ENCODE measurements around the gene CD300A. TPM values are rescaled to one million over a fixed set of nuclear protein-coding genes. Genes with fewer than 3 reads are reported as not detected.
A peak's percentile ranks its signal among the peaks of the same experiment; 100 is the strongest.
"Not testable (repeated sequence)": the region's sequence is repeated elsewhere in the genome, so short reads cannot be mapped to it uniquely, and the experiment has no call there.

Gene CD300A
- total and polyA plus RNA-seq, 4 experiments from 2014 or later = 27.6 to 51.4 (median 33.7) TPM

GRCh38 chr17:74502861-74503260, 36.4 kb downstream of the CD300A start:
- no peaks in the 10 kb centered on the region for H3K36me3 ChIP-seq (ENCODE audit: insufficient read depth, low read length)
- H3K9me3 Mint-ChIP-seq = no peaks in the 10 kb centered on the region
- no peaks in the 10 kb centered on the region for H3K4me1 ChIP-seq (ENCODE audit: insufficient read depth, low read length)
- DNase-seq = no peak
- H3K9me3 ChIP-seq (ENCODE audit: control insufficient read depth in 1 of 2, low read length in 2 of 2) = no peaks in the 10 kb centered on the region
- ChIA-PET CTCF (ENCODE audit: partially characterized antibody) (no interaction called here), POLR2A (ENCODE audit: partially characterized antibody) (no interaction called here)
- H3K4me3 Mint-ChIP-seq = no peak overlapping the region
- no peak overlapping the region for H3K27ac Mint-ChIP-seq
- no peak overlapping the region for H3K4me3 ChIP-seq (ENCODE audit: low read length in 2 of 2)
- H3K4me1 Mint-ChIP-seq = no peaks in the 10 kb centered on the region
- intact Hi-C loops (cut with micrococcal nuclease) = no loop called here
- H3K36me3 Mint-ChIP-seq = no peaks in the 10 kb centered on the region
- no peaks in the 10 kb centered on the region for H3K27me3 ChIP-seq (ENCODE audit: insufficient read depth, low read length)
- H3K27me3 Mint-ChIP-seq = no peaks in the 10 kb centered on the region
- no peak overlapping the region for H3K27ac ChIP-seq (ENCODE audit: low read depth, low read length)

GRCh38 chr17:74503949-74504348, 37.5 kb downstream of the CD300A start:
- POLR2A ChIA-PET (ENCODE audit: partially characterized antibody); H3K4me3 Mint-ChIP-seq; H3K4me1 ChIP-seq (ENCODE audit: insufficient read depth, low read length); H3K9me3 ChIP-seq (ENCODE audit: control insufficient read depth in 1 of 2, low read length in 2 of 2); H3K4me3 ChIP-seq (ENCODE audit: low read length in 2 of 2); intact Hi-C loops (cut with micrococcal nuclease); H3K27ac ChIP-seq (ENCODE audit: low read depth, low read length); CTCF ChIA-PET (ENCODE audit: partially characterized antibody); H3K27me3 Mint-ChIP-seq; DNase-seq; H3K27me3 ChIP-seq (ENCODE audit: insufficient read depth, low read length); H3K27ac Mint-ChIP-seq; H3K36me3 ChIP-seq (ENCODE audit: insufficient read depth, low read length); H3K36me3 Mint-ChIP-seq; H3K9me3 Mint-ChIP-seq; H3K4me1 Mint-ChIP-seq: not testable (repeated sequence)

GRCh38 chr17:74508156-74508555, 41.7 kb downstream of the CD300A start:
- Histone ChIP-seq H3K36me3 (ENCODE audit: insufficient read depth, low read length) (no peaks in the 10 kb centered on the region), H3K27ac (ENCODE audit: low read depth, low read length) (no peak overlapping the region), H3K4me1 (ENCODE audit: insufficient read depth, low read length) (no peaks in the 10 kb centered on the region), H3K27me3 (ENCODE audit: insufficient read depth, low read length) (no peaks in the 10 kb centered on the region), H3K9me3 (ENCODE audit: control insufficient read depth in 1 of 2, low read length in 2 of 2) (no peaks in the 10 kb centered on the region), H3K4me3 (ENCODE audit: low read length in 2 of 2) (no peak overlapping the region)
- Mint-ChIP-seq H3K9me3 (no peaks in the 10 kb centered on the region), H3K4me3 (no peak overlapping the region), H3K27ac (no peak overlapping the region), H3K27me3 (peaks cover 0 to 5% of the 10 kb centered on the region in 2 donors), H3K36me3 (no peaks in the 10 kb centered on the region), H3K4me1 (no peaks in the 10 kb centered on the region)
- DNase-seq = no peak
- CTCF ChIA-PET (ENCODE audit: partially characterized antibody) = no interaction called here
- intact Hi-C loops (cut with micrococcal nuclease) = no loop called here
- POLR2A ChIA-PET (ENCODE audit: partially characterized antibody) = no interaction called here

GRCh38 chr17:74512036-74512435, 45.6 kb downstream of the CD300A start:
- peaks cover 4 to 15% (median 10%) of the 10 kb centered on the region in 8 donors for H3K9me3 Mint-ChIP-seq
- intact Hi-C loops (cut with micrococcal nuclease) = no loop called here
- H3K4me3 Mint-ChIP-seq = no peak overlapping the region
- H3K4me1 Mint-ChIP-seq = peaks cover 0 to 13% (median 2%) of the 10 kb centered on the region in 4 donors
- H3K36me3 Mint-ChIP-seq = peaks cover 3 to 11% of the 10 kb centered on the region in 2 donors
- H3K4me3 ChIP-seq (ENCODE audit: low read length in 2 of 2) = no peak overlapping the region
- ChIA-PET POLR2A (ENCODE audit: partially characterized antibody) (no interaction called here), CTCF (ENCODE audit: partially characterized antibody) (no interaction called here)
- peaks cover 0 to 3% of the 10 kb centered on the region in 2 donors for H3K9me3 ChIP-seq (ENCODE audit: control insufficient read depth in 1 of 2, low read length in 2 of 2)
- no peak for DNase-seq
- H3K27me3 Mint-ChIP-seq = peaks cover 7 to 17% of the 10 kb centered on the region in 2 donors
- no peaks in the 10 kb centered on the region for H3K36me3 ChIP-seq (ENCODE audit: insufficient read depth, low read length)
- peak overlapping the region in 1 of 7 donors; percentile 63 for H3K27ac Mint-ChIP-seq
- no peak overlapping the region for H3K27ac ChIP-seq (ENCODE audit: low read depth, low read length)
- no peaks in the 10 kb centered on the region for H3K27me3 ChIP-seq (ENCODE audit: insufficient read depth, low read length)
- H3K4me1 ChIP-seq (ENCODE audit: insufficient read depth, low read length) = no peaks in the 10 kb centered on the region

- POLR2A ChIA-PET (ENCODE audit: partially characterized antibody) = no interaction called here
- intact Hi-C loops (cut with micrococcal nuclease) = no loop called here
- Mint-ChIP-seq H3K4me1 (peaks cover 0 to 13% (median 2%) of the 10 kb centered on the region in 4 donors), H3K9me3 (peaks cover 4 to 15% (median 10%) of the 10 kb centered on the region in 8 donors), H3K36me3 (peaks cover 3 to 11% of the 10 kb centered on the region in 2 donors), H3K27ac (peak overlapping the region in 1 of 7 donors; percentile 63), H3K27me3 (peaks cover 8 to 17% of the 10 kb centered on the region in 2 donors), H3K4me3 (no peak overlapping the region)
- Histone ChIP-seq H3K36me3 (ENCODE audit: insufficient read depth, low read length) (no peaks in the 10 kb centered on the region), H3K9me3 (ENCODE audit: control insufficient read depth in 1 of 2, low read length in 2 of 2) (peaks cover 0 to 3% of the 10 kb centered on the region in 2 donors), H3K4me1 (ENCODE audit: insufficient read depth, low read length) (no peaks in the 10 kb centered on the region), H3K27me3 (ENCODE audit: insufficient read depth, low read length) (no peaks in the 10 kb centered on the region), H3K27ac (ENCODE audit: low read depth, low read length) (no peak overlapping the region), H3K4me3 (ENCODE audit: low read length in 2 of 2) (no peak overlapping the region)
- no peak for DNase-seq
- CTCF ChIA-PET (ENCODE audit: partially characterized antibody) = no interaction called here
Observed at GRCh38 chr17:74512624-74513091, 46.2 kb downstream of the CD300A start.

GRCh38 chr17:74513987-74514631, 47.7 kb downstream of the CD300A start:
- H3K27me3 ChIP-seq (ENCODE audit: insufficient read depth, low read length) = no peaks in the 10 kb centered on the region
- peaks cover 4 to 24% (median 16%) of the 10 kb centered on the region in 8 donors for H3K9me3 Mint-ChIP-seq
- H3K36me3 ChIP-seq (ENCODE audit: insufficient read depth, low read length) = no peaks in the 10 kb centered on the region
- peaks cover 0 to 13% (median 2%) of the 10 kb centered on the region in 4 donors for H3K4me1 Mint-ChIP-seq
- ChIA-PET POLR2A (ENCODE audit: partially characterized antibody) (no interaction called here), CTCF (ENCODE audit: partially characterized antibody) (no interaction called here)
- H3K9me3 ChIP-seq (ENCODE audit: control insufficient read depth in 1 of 2, low read length in 2 of 2) = peaks cover 0 to 3% of the 10 kb centered on the region in 2 donors
- H3K36me3 Mint-ChIP-seq = peaks cover 3 to 11% of the 10 kb centered on the region in 2 donors
- no peak overlapping the region for H3K27ac ChIP-seq (ENCODE audit: low read depth, low read length)
- peaks cover 11 to 21% of the 10 kb centered on the region in 2 donors for H3K27me3 Mint-ChIP-seq
- peak overlapping the region in 6 of 8 donors; percentile 1 to 81 (median 66) for H3K4me3 Mint-ChIP-seq
- no peaks in the 10 kb centered on the region for H3K4me1 ChIP-seq (ENCODE audit: insufficient read depth, low read length)
- intact Hi-C loops (cut with micrococcal nuclease) = no loop called here
- H3K27ac Mint-ChIP-seq = peak overlapping the region; percentile 38 to 99 (median 92)
- H3K4me3 ChIP-seq (ENCODE audit: low read length in 2 of 2) = no peak overlapping the region
- peak; percentile 34 to 80 (median 46) for DNase-seq

GRCh38 chr17:74514632-74515334, 48.3 kb downstream of the CD300A start:
- no peak for DNase-seq
- no peak overlapping the region for H3K4me3 ChIP-seq (ENCODE audit: low read length in 2 of 2)
- peak overlapping the region in 6 of 7 donors; percentile 2 to 99 (median 92) for H3K27ac Mint-ChIP-seq
- CTCF ChIA-PET (ENCODE audit: partially characterized antibody) = no interaction called here
- no peaks in the 10 kb centered on the region for H3K27me3 ChIP-seq (ENCODE audit: insufficient read depth, low read length)
- peaks cover 3 to 11% of the 10 kb centered on the region in 2 donors for H3K36me3 Mint-ChIP-seq
- H3K27me3 Mint-ChIP-seq = peaks cover 11 to 24% of the 10 kb centered on the region in 2 donors
- H3K36me3 ChIP-seq (ENCODE audit: insufficient read depth, low read length) = no peaks in the 10 kb centered on the region
- no peak overlapping the region for H3K27ac ChIP-seq (ENCODE audit: low read depth, low read length)
- H3K9me3 ChIP-seq (ENCODE audit: control insufficient read depth in 1 of 2, low read length in 2 of 2) = peaks cover 0 to 3% of the 10 kb centered on the region in 2 donors
- intact Hi-C loops (cut with micrococcal nuclease) = no loop called here
- peak overlapping the region in 5 of 8 donors; percentile 38 to 81 (median 74) for H3K4me3 Mint-ChIP-seq
- no peaks in the 10 kb centered on the region for H3K4me1 ChIP-seq (ENCODE audit: insufficient read depth, low read length)
- peaks cover 0 to 13% (median 2%) of the 10 kb centered on the region in 4 donors for H3K4me1 Mint-ChIP-seq
- POLR2A ChIA-PET (ENCODE audit: partially characterized antibody) = no interaction called here
- H3K9me3 Mint-ChIP-seq = peaks cover 4 to 25% (median 16%) of the 10 kb centered on the region in 8 donors
